Activated naive CD4-positive, alpha-beta T cell treated with Interleukin-2 at 50 U/mL for 16 hours (primary cell): Measurements from ENCODE around the gene PROM1.
A peak's percentile ranks its signal among the peaks of the same experiment; 100 is the strongest.

Experiments used
- DNase-seq: peaks from one replicate; pipeline ENCODE4 v3.0.0-alpha.2; 2020

PROM1 gene

GRCh38 chr4:15982842-15983524 lies 100.8 kb downstream of the PROM1 start:
- DNase-seq, result no peak

GRCh38 chr4:15976456-15977447 lies 107.1 kb downstream of the PROM1 start:
- no peak for DNase-seq

GRCh38 chr4:15971068-15971801 lies 112.6 kb downstream of the PROM1 start:
- DNase-seq, result no peak

- DNase-seq, result no peak
These were observed 115.1 kb downstream of the PROM1 start for GRCh38 chr4:15968551-15969300.

- DNase-seq, result no peak
These were observed 118.5 kb downstream of the PROM1 start for GRCh38 chr4:15965325-15965724.

GRCh38 chr4:15964159-15964558 lies 119.7 kb downstream of the PROM1 start:
- DNase-seq, result no peak

GRCh38 chr4:15963576-15963975 lies 120.2 kb downstream of the PROM1 start:
- peak; percentile 30 for DNase-seq

GRCh38 chr4:15963001-15963451 lies 120.8 kb downstream of the PROM1 start, which contains the start of gene FGFBP2:
Gene FGFBP2 (minus strand): TSS chr4:15963175. CDS start chr4:15963129, 46 bp downstream.
- DNase-seq, result peak; percentile 34

- DNase-seq, result no peak
These were observed 121.9 kb downstream of the PROM1 start for GRCh38 chr4:15961781-15962510.

GRCh38 chr4:15958562-15958961 lies 125.3 kb downstream of the PROM1 start:
- no peak for DNase-seq

GRCh38 chr4:15956179-15956850 lies 127.5 kb downstream of the PROM1 start:
- peak; percentile 78 for DNase-seq

- no peak for DNase-seq
These were observed 128.2 kb downstream of the PROM1 start for GRCh38 chr4:15955670-15956069.

- DNase-seq, result no peak
These were observed 130.2 kb downstream of the PROM1 start for GRCh38 chr4:15953625-15954024.

- no peak for DNase-seq
These were observed 132.0 kb downstream of the PROM1 start for GRCh38 chr4:15951781-15952180.

GRCh38 chr4:15948826-15949225 lies 135.0 kb downstream of the PROM1 start:
- no peak for DNase-seq

GRCh38 chr4:15947684-15948083 lies 136.1 kb downstream of the PROM1 start:
- DNase-seq, result no peak

- no peak for DNase-seq
These were observed 138.3 kb downstream of the PROM1 start for GRCh38 chr4:15945516-15945915.

GRCh38 chr4:15944895-15945294 lies 138.9 kb downstream of the PROM1 start:
- no peak for DNase-seq

- DNase-seq, result no peak
These were observed 141.5 kb downstream of the PROM1 start for GRCh38 chr4:15942283-15942682.

GRCh38 chr4:15938640-15939039 lies 145.2 kb downstream of the PROM1 start, which contains the start of gene FGFBP1:
Gene FGFBP1 (minus strand): TSS chr4:15938740. CDS start chr4:15936632, 2,108 bp downstream.
- no peak for DNase-seq

GRCh38 chr4:15938182-15938581 lies 145.6 kb downstream of the PROM1 start:
- no peak for DNase-seq
